ENCODE measurements around the gene VPS13D.

GRCh38 chr1:12255913-12256312 lies 26.1 kb downstream of the VPS13D start:
- TF ChIP-seq POLR2A (IDR thresholded peaks at IDR 0.05) (no peak), CTCF (IDR thresholded peaks at IDR 0.05) (no peak)

Measured in testis (tissue), 2 donors.